ENCODE data around the gene RBM20. TPM values are rescaled to one million over a fixed set of nuclear protein-coding genes. Genes with fewer than 3 reads are reported as not detected.
A peak's percentile ranks its signal among the peaks of the same experiment; 100 is the strongest.

Gene RBM20
- total and polyA plus RNA-seq, 2 experiments from 2014 or later: 0.05 to 0.17 TPM

- peaks cover 15% of the 10 kb centered on the region for H3K4me1 ChIP-seq (ENCODE audit: insufficient read depth)
- DNase-seq (ENCODE audit: low spot score) (no peak), ATAC-seq (no peak)
- H3K9me2 ChIP-seq (ENCODE audit: insufficient read depth): no peaks in the 10 kb centered on the region
- no peak overlapping the region for H3K27ac Mint-ChIP-seq
- TF ChIP-seq, protein P1, sequence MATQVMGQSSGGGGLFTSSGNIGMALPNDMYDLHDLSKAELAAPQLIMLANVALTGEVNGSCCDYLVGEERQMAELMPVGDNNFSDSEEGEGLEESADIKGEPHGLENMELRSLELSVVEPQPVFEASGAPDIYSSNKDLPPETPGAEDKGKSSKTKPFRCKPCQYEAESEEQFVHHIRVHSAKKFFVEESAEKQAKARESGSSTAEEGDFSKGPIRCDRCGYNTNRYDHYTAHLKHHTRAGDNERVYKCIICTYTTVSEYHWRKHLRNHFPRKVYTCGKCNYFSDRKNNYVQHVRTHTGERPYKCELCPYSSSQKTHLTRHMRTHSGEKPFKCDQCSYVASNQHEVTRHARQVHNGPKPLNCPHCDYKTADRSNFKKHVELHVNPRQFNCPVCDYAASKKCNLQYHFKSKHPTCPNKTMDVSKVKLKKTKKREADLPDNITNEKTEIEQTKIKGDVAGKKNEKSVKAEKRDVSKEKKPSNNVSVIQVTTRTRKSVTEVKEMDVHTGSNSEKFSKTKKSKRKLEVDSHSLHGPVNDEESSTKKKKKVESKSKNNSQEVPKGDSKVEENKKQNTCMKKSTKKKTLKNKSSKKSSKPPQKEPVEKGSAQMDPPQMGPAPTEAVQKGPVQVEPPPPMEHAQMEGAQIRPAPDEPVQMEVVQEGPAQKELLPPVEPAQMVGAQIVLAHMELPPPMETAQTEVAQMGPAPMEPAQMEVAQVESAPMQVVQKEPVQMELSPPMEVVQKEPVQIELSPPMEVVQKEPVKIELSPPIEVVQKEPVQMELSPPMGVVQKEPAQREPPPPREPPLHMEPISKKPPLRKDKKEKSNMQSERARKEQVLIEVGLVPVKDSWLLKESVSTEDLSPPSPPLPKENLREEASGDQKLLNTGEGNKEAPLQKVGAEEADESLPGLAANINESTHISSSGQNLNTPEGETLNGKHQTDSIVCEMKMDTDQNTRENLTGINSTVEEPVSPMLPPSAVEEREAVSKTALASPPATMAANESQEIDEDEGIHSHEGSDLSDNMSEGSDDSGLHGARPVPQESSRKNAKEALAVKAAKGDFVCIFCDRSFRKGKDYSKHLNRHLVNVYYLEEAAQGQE (IDR thresholded peaks at IDR 0.05; ENCODE audit: unreplicated experiment): no peak
- no peak for TF ChIP-seq POLR2AphosphoS5 (IDR thresholded peaks at IDR 0.05; ENCODE audit: low read depth)
- TF ChIP-seq ZNF462 (CRISPR knock-in tag; IDR thresholded peaks at IDR 0.05): no peak
- no peak for TF ChIP-seq ZNF114 (CRISPR knock-in tag; IDR thresholded peaks at IDR 0.05)
- TF ChIP-seq, protein P2, sequence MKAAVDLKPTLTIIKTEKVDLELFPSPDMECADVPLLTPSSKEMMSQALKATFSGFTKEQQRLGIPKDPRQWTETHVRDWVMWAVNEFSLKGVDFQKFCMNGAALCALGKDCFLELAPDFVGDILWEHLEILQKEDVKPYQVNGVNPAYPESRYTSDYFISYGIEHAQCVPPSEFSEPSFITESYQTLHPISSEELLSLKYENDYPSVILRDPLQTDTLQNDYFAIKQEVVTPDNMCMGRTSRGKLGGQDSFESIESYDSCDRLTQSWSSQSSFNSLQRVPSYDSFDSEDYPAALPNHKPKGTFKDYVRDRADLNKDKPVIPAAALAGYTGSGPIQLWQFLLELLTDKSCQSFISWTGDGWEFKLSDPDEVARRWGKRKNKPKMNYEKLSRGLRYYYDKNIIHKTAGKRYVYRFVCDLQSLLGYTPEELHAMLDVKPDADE (IDR thresholded peaks at IDR 0.05): no peak
- TF ChIP-seq CREB1 (CRISPR knock-in tag; IDR thresholded peaks at IDR 0.05; ENCODE audit: low read depth): no peak
- no peak for TF ChIP-seq EZH2phosphoT487 (IDR thresholded peaks at IDR 0.05; ENCODE audit: unreplicated experiment)
- TF ChIP-seq JUNB (IDR thresholded peaks at IDR 0.05; ENCODE audit: unreplicated experiment): no peak
- TF ChIP-seq ZNF331 (CRISPR knock-in tag; IDR thresholded peaks at IDR 0.05; ENCODE audit: low read depth): no peak
- no peak for TF ChIP-seq NANOG (IDR thresholded peaks at IDR 0.05; ENCODE audit: borderline replicate concordance)
- no peak for TF ChIP-seq EZH2 (IDR thresholded peaks at IDR 0.05; ENCODE audit: low read depth, unreplicated experiment)
- TF ChIP-seq, protein P3, sequence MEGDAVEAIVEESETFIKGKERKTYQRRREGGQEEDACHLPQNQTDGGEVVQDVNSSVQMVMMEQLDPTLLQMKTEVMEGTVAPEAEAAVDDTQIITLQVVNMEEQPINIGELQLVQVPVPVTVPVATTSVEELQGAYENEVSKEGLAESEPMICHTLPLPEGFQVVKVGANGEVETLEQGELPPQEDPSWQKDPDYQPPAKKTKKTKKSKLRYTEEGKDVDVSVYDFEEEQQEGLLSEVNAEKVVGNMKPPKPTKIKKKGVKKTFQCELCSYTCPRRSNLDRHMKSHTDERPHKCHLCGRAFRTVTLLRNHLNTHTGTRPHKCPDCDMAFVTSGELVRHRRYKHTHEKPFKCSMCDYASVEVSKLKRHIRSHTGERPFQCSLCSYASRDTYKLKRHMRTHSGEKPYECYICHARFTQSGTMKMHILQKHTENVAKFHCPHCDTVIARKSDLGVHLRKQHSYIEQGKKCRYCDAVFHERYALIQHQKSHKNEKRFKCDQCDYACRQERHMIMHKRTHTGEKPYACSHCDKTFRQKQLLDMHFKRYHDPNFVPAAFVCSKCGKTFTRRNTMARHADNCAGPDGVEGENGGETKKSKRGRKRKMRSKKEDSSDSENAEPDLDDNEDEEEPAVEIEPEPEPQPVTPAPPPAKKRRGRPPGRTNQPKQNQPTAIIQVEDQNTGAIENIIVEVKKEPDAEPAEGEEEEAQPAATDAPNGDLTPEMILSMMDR (conservative IDR thresholded peaks at IDR 0.05; ENCODE audit: low read depth in 2 of 2): no peak
- no peak for TF ChIP-seq STAT1 (IDR thresholded peaks at IDR 0.05; ENCODE audit: unreplicated experiment)
- peaks cover 4% of the 10 kb centered on the region for H3K27me3 Mint-ChIP-seq (ENCODE audit: insufficient read depth, low read depth, poor library complexity)
- H3F3A ChIP-seq (replicated peaks; ENCODE audit: low read depth): no peaks in the 10 kb centered on the region
- no peaks in the 10 kb centered on the region for H3K79me2 ChIP-seq (replicated peaks; ENCODE audit: insufficient read depth)
- no peak overlapping the region for H3K27ac ChIP-seq (ENCODE audit: low read depth)
- no peak overlapping the region for H3K4me2 ChIP-seq
- no peaks in the 10 kb centered on the region for H3K36me3 ChIP-seq (ENCODE audit: insufficient read depth)
- no peaks in the 10 kb centered on the region for H3K9me3 Mint-ChIP-seq
- H3K4me1 Mint-ChIP-seq: peaks cover 17% of the 10 kb centered on the region
- H3K27me3 ChIP-seq (ENCODE audit: insufficient read depth): no peaks in the 10 kb centered on the region
- no peaks in the 10 kb centered on the region for H4K20me1 ChIP-seq (replicated peaks; ENCODE audit: insufficient read depth)
- H3K4me3 ChIP-seq: no peak overlapping the region
- H3K36me3 Mint-ChIP-seq (ENCODE audit: low read depth): no peaks in the 10 kb centered on the region
- H3K4me3 Mint-ChIP-seq: no peak overlapping the region
- peak overlapping the region; percentile 43; the same call in 1 of the 2 replicates for H2AFZ ChIP-seq
Observed at GRCh38 chr10:110700947-110701616, 56.9 kb downstream of the RBM20 start.

Measured in GM23338 (cell line).